Naive B cell (primary cell): ENCODE results near the gene NNT. TPM values are rescaled to one million over a fixed set of nuclear protein-coding genes. Genes with fewer than 3 reads are reported as not detected.
"Not testable (repeated sequence)": the region's sequence is repeated elsewhere in the genome, so short reads cannot be mapped to it uniquely, and the experiment has no call there.

Experiments used
- ATAC-seq, 2 donors: fragments of 150-1000 bp; cut with Tn5 transposase; 2 replicates each; pipeline ENCODE4 v1.10.0; 2021; ENCODE audit warnings: low read depth in 2 of 2, mild to moderate bottlenecking in 2 of 2, moderate library complexity in 2 of 2
- DNase-seq: peaks from one replicate; pipeline ENCODE4 v3.0.0; 2022
- H3K27ac Mint-ChIP-seq, 6 donors: one replicate each; pipeline ENCODE4 v1.8.0; 2020 to 2022; ENCODE audit warnings: mild to moderate bottlenecking in 6 of 6, mixed read lengths in 6 of 6, moderate library complexity in 5 of 6, inconsistent platforms in 2 of 6
- H3K27me3 Mint-ChIP-seq, 3 donors: one replicate each; pipeline ENCODE4 v1.8.0; 2021 to 2022; ENCODE audit warnings: mixed read lengths in 3 of 3, mild to moderate bottlenecking in 1 of 3
- H3K36me3 Mint-ChIP-seq, 2 donors: one replicate each; pipeline ENCODE4 v1.8.0; 2020 to 2022; ENCODE audit warnings: mixed read lengths in 2 of 2, inconsistent platforms in 1 of 2, mild to moderate bottlenecking in 1 of 2
- H3K4me1 Mint-ChIP-seq, 3 donors: one replicate each; pipeline ENCODE4 v1.8.0; 2020 to 2022; ENCODE audit warnings: mixed read lengths in 3 of 3, inconsistent platforms in 1 of 3, mild to moderate bottlenecking in 1 of 3, moderate library complexity in 1 of 3
- H3K4me3 Mint-ChIP-seq, 8 donors: one replicate each; pipeline ENCODE4 v1.8.0; 2020 to 2022; ENCODE audit warnings: mild to moderate bottlenecking in 8 of 8, mixed read lengths in 8 of 8, moderate library complexity in 8 of 8, inconsistent platforms in 2 of 8
- H3K9me3 Mint-ChIP-seq, 7 donors: one replicate each; pipeline ENCODE4 v1.8.0; 2020 to 2022; ENCODE audit warnings: mixed read lengths in 7 of 7, mild to moderate bottlenecking in 5 of 7, inconsistent platforms in 2 of 7, moderate library complexity in 1 of 7
- polyA plus RNA-seq, 6 donors: library from polyadenylated mRNA; unstranded; fragments of 300-500 nt; fragmentation: Illumina TruSeq; gene quantifications; one replicate each; pipeline ENCODE4 v1.2.3, GENCODE V29; 2021; ENCODE audit warnings: low read depth in 6 of 6

The NNT gene
- polyA plus RNA-seq, 6 donors from 2014 or later: 41.8 to 60.7 (median 45.8) TPM

- Mint-ChIP-seq H3K4me1 (peaks cover 0 to 4% (median 2%) of the 10 kb centered on the region in 3 donors), H3K27ac (no peak overlapping the region)
Measured at GRCh38 chr5:43730832-43731342, 127.9 kb downstream of the NNT start.

GRCh38 chr5:43731573-43731972 lies 128.6 kb downstream of the NNT start:
- Mint-ChIP-seq H3K27me3 (peaks cover 5 to 12% (median 8%) of the 10 kb centered on the region in 3 donors), H3K27ac (peak overlapping the region in 1 of 6 donors; percentile 68), H3K9me3 (peaks cover 0 to 5% (median 1%) of the 10 kb centered on the region in 7 donors), H3K4me3 (no peak overlapping the region), H3K4me1 (peaks cover 0 to 4% (median 2%) of the 10 kb centered on the region in 3 donors), H3K36me3 (no peaks in the 10 kb centered on the region)
- DNase-seq (no peak), ATAC-seq (no peak)

More at GRCh38 chr5:43730832-43731342, 127.9 kb downstream of the NNT start:
- peak overlapping the region in 1 of 8 donors; percentile 68 for H3K4me3 Mint-ChIP-seq
- H3K9me3 Mint-ChIP-seq: peaks cover 0 to 5% (median 1%) of the 10 kb centered on the region in 7 donors
- DNase-seq: no peak
- ATAC-seq: no peak
- H3K27me3 Mint-ChIP-seq: peaks cover 5 to 12% (median 11%) of the 10 kb centered on the region in 3 donors
- no peaks in the 10 kb centered on the region for H3K36me3 Mint-ChIP-seq

- H3K27me3 Mint-ChIP-seq, H3K36me3 Mint-ChIP-seq, H3K4me3 Mint-ChIP-seq, DNase-seq, H3K4me1 Mint-ChIP-seq, ATAC-seq: not testable (repeated sequence)
- Mint-ChIP-seq H3K9me3 (peaks cover 4 to 24% (median 16%) of the 10 kb centered on the region in 7 donors), H3K27ac (peak overlapping the region in 1 of 6 donors; percentile 70)
Measured at GRCh38 chr5:43745923-43746548, 143.1 kb downstream of the NNT start.

- H3K9me3 Mint-ChIP-seq: peaks cover 7 to 58% (median 19%) of the 10 kb centered on the region in 7 donors
- ATAC-seq (no peak), DNase-seq (no peak)
- no peak overlapping the region for H3K4me3 Mint-ChIP-seq
- no peaks in the 10 kb centered on the region for H3K27me3 Mint-ChIP-seq
- H3K36me3 Mint-ChIP-seq: no peaks in the 10 kb centered on the region
- no peak overlapping the region for H3K27ac Mint-ChIP-seq
- H3K4me1 Mint-ChIP-seq: no peaks in the 10 kb centered on the region
Measured at GRCh38 chr5:43750809-43751208, 147.8 kb downstream of the NNT start.

GRCh38 chr5:43753069-43753468 lies 150.1 kb downstream of the NNT start:
- H3K36me3 Mint-ChIP-seq: peaks cover 0 to 4% of the 10 kb centered on the region in 2 donors
- no peaks in the 10 kb centered on the region for H3K4me1 Mint-ChIP-seq
- H3K27ac Mint-ChIP-seq: no peak overlapping the region
- no peak for ATAC-seq
- peaks cover 8 to 57% (median 16%) of the 10 kb centered on the region in 7 donors for H3K9me3 Mint-ChIP-seq
- H3K4me3 Mint-ChIP-seq: no peak overlapping the region
- DNase-seq: no peak
- H3K27me3 Mint-ChIP-seq: peaks cover 0 to 4% (median 0%) of the 10 kb centered on the region in 3 donors

Other genes starting within 250 kb of the NNT start
- 10 to 100 TPM; 15.3 to 22.3 (median 19.5) TPM for gene CCL28, start 190.8 kb upstream of the NNT start, polyA plus RNA-seq
- gene TMEM267, start 119.3 kb upstream of the NNT start, polyA plus RNA-seq: 10 to 100 TPM; 26.6 to 44.0 (median 28.6) TPM
- gene C5orf34, start 88.0 kb upstream of the NNT start, polyA plus RNA-seq: 1 to 10 TPM in 5 of 6 donors, not detected in 1; 1.2 to 3.9 (median 2.5) TPM
- 10 to 100 TPM; 42.2 to 73.4 (median 50.0) TPM for gene PAIP1, start 46.1 kb upstream of the NNT start, polyA plus RNA-seq